ENCODE data around the gene MRM3. TPM values are rescaled to one million over a fixed set of nuclear protein-coding genes. Genes with fewer than 3 reads are reported as not detected.

The MRM3 gene
- total RNA-seq, 5 donors from 2014 or later (not counting 1 experiment from before 2014, with no cell fraction given) = 23.0 to 34.1 (median 25.6) TPM

- peaks cover 27% of the 10 kb centered on the region for H3K36me3 Mint-ChIP-seq
- no peaks in the 10 kb centered on the region for H3K9me3 ChIP-seq
- ChIA-PET CTCF (no interaction called here), POLR2A (no interaction called here)
- no peak for ATAC-seq (replicated peaks in 1 of 4)
- H3K36me3 ChIP-seq (ENCODE audit: control insufficient read depth in 2 of 2, extremely low read depth in 1 of 2, insufficient read depth in 1 of 2, low read length in 1 of 2) = peaks cover 15 to 40% of the 10 kb centered on the region in 2 donors
- no peak overlapping the region for H3K27ac ChIP-seq (ENCODE audit: low read length)
- no peaks in the 10 kb centered on the region for H3K27me3 ChIP-seq (replicated peaks in 1 of 2; ENCODE audit: control insufficient read depth in 2 of 2, extremely low read depth in 1 of 2, insufficient read depth in 2 of 2, low read length in 1 of 2)
- H3K4me3 ChIP-seq (ENCODE audit: control insufficient read depth in 1 of 2, extremely low read depth in 1 of 2, low read length in 1 of 2) = no peak overlapping the region
- H3K4me1 Mint-ChIP-seq = peaks cover 6 to 7% (median 7%) of the 10 kb centered on the region in 3 donors
- no peak for DNase-seq
- no peaks in the 10 kb centered on the region for H3K9me3 Mint-ChIP-seq
- no peak overlapping the region for H3K4me3 Mint-ChIP-seq
- no peak overlapping the region for H3K27ac Mint-ChIP-seq
- WGBS (ENCODE audit: insufficient coverage) = 100% methylated on average over 5 of the region's 11 CpGs
- H3K4me1 ChIP-seq (ENCODE audit: control insufficient read depth in 1 of 2, extremely low read depth in 1 of 2, insufficient read depth in 2 of 2, low read length in 2 of 2) = peaks cover 0 to 3% of the 10 kb centered on the region in 2 experiments
- H3K27me3 Mint-ChIP-seq = no peaks in the 10 kb centered on the region
These were observed 39.9 kb upstream of the MRM3 start for GRCh38 chr17:742147-742793.

GRCh38 chr17:743139-743538 is 39.0 kb upstream of the MRM3 start:
- Histone ChIP-seq H3K4me3 (ENCODE audit: control insufficient read depth in 1 of 2, extremely low read depth in 1 of 2, low read length in 1 of 2) (no peak overlapping the region), H3K9me3 (no peaks in the 10 kb centered on the region), H3K27me3 (replicated peaks in 1 of 2; ENCODE audit: control insufficient read depth in 2 of 2, extremely low read depth in 1 of 2, insufficient read depth in 2 of 2, low read length in 1 of 2) (no peaks in the 10 kb centered on the region), H3K27ac (ENCODE audit: low read length) (no peak overlapping the region), H3K36me3 (ENCODE audit: control insufficient read depth in 2 of 2, extremely low read depth in 1 of 2, insufficient read depth in 1 of 2, low read length in 1 of 2) (peaks cover 15 to 44% of the 10 kb centered on the region in 2 donors), H3K4me1 (ENCODE audit: control insufficient read depth in 1 of 2, extremely low read depth in 1 of 2, insufficient read depth in 2 of 2, low read length in 2 of 2) (peaks cover 0 to 3% of the 10 kb centered on the region in 2 experiments)
- no peak for ATAC-seq (replicated peaks in 1 of 4)
- no peak for DNase-seq
- no peaks in the 10 kb centered on the region for H3K27me3 Mint-ChIP-seq
- no peak overlapping the region for H3K4me3 Mint-ChIP-seq
- CTCF ChIA-PET = no interaction called here
- WGBS (ENCODE audit: insufficient coverage) = no CpG with 5 or more reads among the region's 4 CpGs
- H3K36me3 Mint-ChIP-seq = peaks cover 32% of the 10 kb centered on the region
- POLR2A ChIA-PET = no interaction called here
- H3K9me3 Mint-ChIP-seq = no peaks in the 10 kb centered on the region
- no peak overlapping the region for H3K27ac Mint-ChIP-seq
- peaks cover 7 to 11% (median 10%) of the 10 kb centered on the region in 3 donors for H3K4me1 Mint-ChIP-seq

GRCh38 chr17:744937-745336 is 37.2 kb upstream of the MRM3 start:
- Histone ChIP-seq H3K27ac (ENCODE audit: low read length) (no peak overlapping the region), H3K9me3 (no peaks in the 10 kb centered on the region), H3K4me1 (ENCODE audit: control insufficient read depth in 1 of 2, extremely low read depth in 1 of 2, insufficient read depth in 2 of 2, low read length in 2 of 2) (peaks cover 0 to 6% of the 10 kb centered on the region in 2 experiments), H3K4me3 (ENCODE audit: control insufficient read depth in 1 of 2, extremely low read depth in 1 of 2, low read length in 1 of 2) (no peak overlapping the region), H3K36me3 (ENCODE audit: control insufficient read depth in 2 of 2, extremely low read depth in 1 of 2, insufficient read depth in 1 of 2, low read length in 1 of 2) (peaks cover 15 to 44% of the 10 kb centered on the region in 2 donors), H3K27me3 (replicated peaks in 1 of 2; ENCODE audit: control insufficient read depth in 2 of 2, extremely low read depth in 1 of 2, insufficient read depth in 2 of 2, low read length in 1 of 2) (no peaks in the 10 kb centered on the region)
- Mint-ChIP-seq H3K9me3 (no peaks in the 10 kb centered on the region), H3K4me3 (no peak overlapping the region), H3K27ac (no peak overlapping the region), H3K27me3 (no peaks in the 10 kb centered on the region), H3K36me3 (peaks cover 37% of the 10 kb centered on the region), H3K4me1 (peaks cover 14 to 23% (median 23%) of the 10 kb centered on the region in 3 donors)
- DNase-seq = no peak
- ATAC-seq (replicated peaks in 1 of 4) = no peak
- ChIA-PET CTCF (no interaction called here), POLR2A (no interaction called here)
- 89% methylated on average over 9 of the region's 9 CpGs for WGBS (ENCODE audit: insufficient coverage)

GRCh38 chr17:745406-745805 is 36.7 kb upstream of the MRM3 start:
- no peak overlapping the region for H3K4me3 ChIP-seq (ENCODE audit: control insufficient read depth in 1 of 2, extremely low read depth in 1 of 2, low read length in 1 of 2)
- no peaks in the 10 kb centered on the region for H3K27me3 ChIP-seq (replicated peaks in 1 of 2; ENCODE audit: control insufficient read depth in 2 of 2, extremely low read depth in 1 of 2, insufficient read depth in 2 of 2, low read length in 1 of 2)
- DNase-seq (no peak), ATAC-seq (replicated peaks in 1 of 4) (no peak)
- Mint-ChIP-seq H3K27me3 (no peaks in the 10 kb centered on the region), H3K4me1 (peaks cover 15 to 25% (median 24%) of the 10 kb centered on the region in 3 donors), H3K4me3 (no peak overlapping the region), H3K27ac (no peak overlapping the region), H3K36me3 (peaks cover 36% of the 10 kb centered on the region), H3K9me3 (no peaks in the 10 kb centered on the region)
- CTCF ChIA-PET = interaction anchor here in 1 of 2 donors (0.5 kb wide), 1 partner anchor 125 kb away, joined by 5 read pairs; no protein-coding TSS in a partner anchor
- POLR2A ChIA-PET = no interaction called here
- H3K9me3 ChIP-seq = no peaks in the 10 kb centered on the region
- H3K4me1 ChIP-seq (ENCODE audit: control insufficient read depth in 1 of 2, extremely low read depth in 1 of 2, insufficient read depth in 2 of 2, low read length in 2 of 2) = peaks cover 1 to 10% of the 10 kb centered on the region in 2 experiments
- WGBS (ENCODE audit: insufficient coverage) = 99% methylated on average over 10 of the region's 11 CpGs
- H3K36me3 ChIP-seq (ENCODE audit: control insufficient read depth in 2 of 2, extremely low read depth in 1 of 2, insufficient read depth in 1 of 2, low read length in 1 of 2) = peaks cover 15 to 44% of the 10 kb centered on the region in 2 donors
- no peak overlapping the region for H3K27ac ChIP-seq (ENCODE audit: low read length)

GRCh38 chr17:746181-746580 is 36.0 kb upstream of the MRM3 start:
- H3K4me3 ChIP-seq (ENCODE audit: control insufficient read depth in 1 of 2, extremely low read depth in 1 of 2, low read length in 1 of 2) = no peak overlapping the region
- ChIA-PET POLR2A (no interaction called here), CTCF (interaction anchor here in 1 of 2 donors (0.5 kb wide), 1 partner anchor 126 kb away, joined by 5 read pairs; no protein-coding TSS in a partner anchor)
- no peak overlapping the region for H3K4me3 Mint-ChIP-seq
- H3K27ac Mint-ChIP-seq = no peak overlapping the region
- WGBS (ENCODE audit: insufficient coverage) = 93% methylated on average over 3 of the region's 9 CpGs
- peaks cover 34% of the 10 kb centered on the region for H3K36me3 Mint-ChIP-seq
- H3K27me3 Mint-ChIP-seq = no peaks in the 10 kb centered on the region
- H3K9me3 Mint-ChIP-seq = no peaks in the 10 kb centered on the region
- ATAC-seq (replicated peaks in 1 of 4) (no peak), DNase-seq (no peak)
- peaks cover 20 to 30% (median 29%) of the 10 kb centered on the region in 3 donors for H3K4me1 Mint-ChIP-seq
- H3K4me1 ChIP-seq (ENCODE audit: control insufficient read depth in 1 of 2, extremely low read depth in 1 of 2, insufficient read depth in 2 of 2, low read length in 2 of 2) = peaks cover 5 to 18% of the 10 kb centered on the region in 2 experiments
- H3K27ac ChIP-seq (ENCODE audit: low read length) = no peak overlapping the region
- peaks cover 15 to 44% of the 10 kb centered on the region in 2 donors for H3K36me3 ChIP-seq (ENCODE audit: control insufficient read depth in 2 of 2, extremely low read depth in 1 of 2, insufficient read depth in 1 of 2, low read length in 1 of 2)
- H3K9me3 ChIP-seq = no peaks in the 10 kb centered on the region
- H3K27me3 ChIP-seq (replicated peaks in 1 of 2; ENCODE audit: control insufficient read depth in 2 of 2, extremely low read depth in 1 of 2, insufficient read depth in 2 of 2, low read length in 1 of 2) = no peaks in the 10 kb centered on the region

GRCh38 chr17:746783-747629 is 35.1 kb upstream of the MRM3 start:
- no peaks in the 10 kb centered on the region for H3K9me3 Mint-ChIP-seq
- POLR2A ChIA-PET = no interaction called here
- ATAC-seq (replicated peaks in 1 of 4) (no peak), DNase-seq (no peak)
- H3K27me3 ChIP-seq (replicated peaks in 1 of 2; ENCODE audit: control insufficient read depth in 2 of 2, extremely low read depth in 1 of 2, insufficient read depth in 2 of 2, low read length in 1 of 2) = no peaks in the 10 kb centered on the region
- CTCF ChIA-PET = no interaction called here
- peaks cover 24 to 35% (median 34%) of the 10 kb centered on the region in 3 donors for H3K4me1 Mint-ChIP-seq
- peaks cover 5 to 23% of the 10 kb centered on the region in 2 experiments for H3K4me1 ChIP-seq (ENCODE audit: control insufficient read depth in 1 of 2, extremely low read depth in 1 of 2, insufficient read depth in 2 of 2, low read length in 2 of 2)
- H3K27ac ChIP-seq (ENCODE audit: low read length) = no peak overlapping the region
- H3K4me3 ChIP-seq (ENCODE audit: control insufficient read depth in 1 of 2, extremely low read depth in 1 of 2, low read length in 1 of 2) = no peak overlapping the region
- no peaks in the 10 kb centered on the region for H3K27me3 Mint-ChIP-seq
- 98% methylated on average over 27 of the region's 38 CpGs for WGBS (ENCODE audit: insufficient coverage)
- no peak overlapping the region for H3K27ac Mint-ChIP-seq
- peaks cover 34% of the 10 kb centered on the region for H3K36me3 Mint-ChIP-seq
- H3K9me3 ChIP-seq = no peaks in the 10 kb centered on the region
- H3K36me3 ChIP-seq (ENCODE audit: control insufficient read depth in 2 of 2, extremely low read depth in 1 of 2, insufficient read depth in 1 of 2, low read length in 1 of 2) = peaks cover 15 to 44% of the 10 kb centered on the region in 2 donors
- no peak overlapping the region for H3K4me3 Mint-ChIP-seq

All from T-cell (primary cell).